ENCODE results near the gene TANGO2.

DNA sequence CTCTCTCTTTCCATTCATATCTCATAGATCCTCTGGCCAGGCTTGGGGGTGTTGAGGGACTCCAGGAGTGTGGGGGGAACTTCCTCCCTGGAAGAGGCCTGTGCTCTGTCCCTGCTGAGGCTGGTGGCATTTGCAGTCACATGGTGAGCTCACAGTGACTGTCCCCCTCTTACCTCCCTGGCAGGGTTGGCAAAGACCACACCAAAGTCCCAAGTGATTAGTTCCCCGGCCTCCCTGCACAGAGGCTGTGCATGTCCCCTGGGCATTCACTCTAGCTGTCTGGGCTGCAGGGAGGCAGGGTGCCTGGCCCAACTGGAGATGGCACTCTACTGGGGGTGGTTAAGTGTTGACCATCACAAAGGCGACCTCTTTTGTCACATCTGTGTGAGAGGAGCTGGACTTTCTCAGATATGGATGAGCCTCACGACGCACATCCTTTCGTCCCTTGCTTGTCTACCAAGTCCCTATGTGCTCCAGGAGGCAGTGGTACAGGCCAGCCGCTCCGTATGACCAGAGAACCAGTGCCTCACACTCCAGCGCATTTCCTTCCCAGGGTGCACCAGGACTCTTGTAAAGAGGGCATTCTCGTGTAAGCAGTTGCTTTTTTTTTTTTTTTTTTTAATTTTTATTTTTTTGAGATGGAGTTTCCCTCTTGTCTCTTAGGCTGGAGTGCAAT, 8.8 kb downstream of the TANGO2 start:
- TF ChIP-seq, protein P1, sequence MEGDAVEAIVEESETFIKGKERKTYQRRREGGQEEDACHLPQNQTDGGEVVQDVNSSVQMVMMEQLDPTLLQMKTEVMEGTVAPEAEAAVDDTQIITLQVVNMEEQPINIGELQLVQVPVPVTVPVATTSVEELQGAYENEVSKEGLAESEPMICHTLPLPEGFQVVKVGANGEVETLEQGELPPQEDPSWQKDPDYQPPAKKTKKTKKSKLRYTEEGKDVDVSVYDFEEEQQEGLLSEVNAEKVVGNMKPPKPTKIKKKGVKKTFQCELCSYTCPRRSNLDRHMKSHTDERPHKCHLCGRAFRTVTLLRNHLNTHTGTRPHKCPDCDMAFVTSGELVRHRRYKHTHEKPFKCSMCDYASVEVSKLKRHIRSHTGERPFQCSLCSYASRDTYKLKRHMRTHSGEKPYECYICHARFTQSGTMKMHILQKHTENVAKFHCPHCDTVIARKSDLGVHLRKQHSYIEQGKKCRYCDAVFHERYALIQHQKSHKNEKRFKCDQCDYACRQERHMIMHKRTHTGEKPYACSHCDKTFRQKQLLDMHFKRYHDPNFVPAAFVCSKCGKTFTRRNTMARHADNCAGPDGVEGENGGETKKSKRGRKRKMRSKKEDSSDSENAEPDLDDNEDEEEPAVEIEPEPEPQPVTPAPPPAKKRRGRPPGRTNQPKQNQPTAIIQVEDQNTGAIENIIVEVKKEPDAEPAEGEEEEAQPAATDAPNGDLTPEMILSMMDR (IDR thresholded peaks at IDR 0.05), result no peak
- no peak for TF ChIP-seq POLR2A (IDR thresholded peaks at IDR 0.05)

Measured in body of pancreas (tissue), 4 donors.